NCI-H1092 treated with DMSO at 0.1 percent for 48 hours (cell line): ENCODE measurements around the gene STN1.
A peak's percentile ranks its signal among the peaks of the same experiment; 100 is the strongest.

Experiments
- DNase-seq: peaks from one replicate; lab custom pipeline; 2025; lab: John Stamatoyannopoulos, UW

The STN1 gene

DNA sequence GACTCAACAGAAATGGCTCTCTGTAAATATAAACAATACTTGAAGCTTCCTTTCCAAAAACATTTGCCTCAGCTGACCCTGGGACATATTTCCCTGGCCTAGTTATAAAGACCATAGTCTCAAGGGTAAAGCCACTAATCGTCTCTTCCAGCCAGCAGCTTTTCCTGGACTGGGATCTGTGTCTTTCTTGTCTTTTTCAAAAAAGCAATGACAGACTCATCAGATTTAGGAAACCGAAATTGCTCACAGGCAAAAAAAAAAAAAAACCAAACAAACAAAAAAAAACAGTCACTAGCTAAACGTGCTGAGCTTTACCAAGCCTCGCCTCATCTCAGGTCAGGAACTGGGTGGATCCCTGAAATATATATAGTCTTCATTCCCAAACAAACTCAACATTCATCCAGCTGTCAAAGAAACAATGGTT lies 23.5 kb downstream of the STN1 start:
- peak; percentile 20 for DNase-seq

DNA sequence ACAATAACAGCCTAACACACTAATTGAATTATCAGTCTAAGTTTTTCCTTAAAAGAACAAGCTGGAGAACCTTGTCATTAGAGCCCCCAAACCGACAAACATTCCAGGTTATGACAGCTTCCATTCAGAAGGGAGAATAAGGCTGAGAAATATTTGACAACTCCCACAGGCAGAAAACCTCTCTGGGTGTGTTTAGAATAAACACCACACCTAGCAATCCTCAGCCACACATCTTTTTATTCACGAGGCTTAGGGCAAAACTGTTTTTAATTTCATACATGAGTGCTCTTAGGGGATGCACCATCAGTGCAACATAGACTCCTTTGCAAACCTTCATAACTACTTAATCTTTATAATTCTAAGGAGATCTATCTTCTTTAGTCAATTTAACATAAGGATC lies 24.2 kb downstream of the STN1 start:
- DNase-seq = no peak

DNA sequence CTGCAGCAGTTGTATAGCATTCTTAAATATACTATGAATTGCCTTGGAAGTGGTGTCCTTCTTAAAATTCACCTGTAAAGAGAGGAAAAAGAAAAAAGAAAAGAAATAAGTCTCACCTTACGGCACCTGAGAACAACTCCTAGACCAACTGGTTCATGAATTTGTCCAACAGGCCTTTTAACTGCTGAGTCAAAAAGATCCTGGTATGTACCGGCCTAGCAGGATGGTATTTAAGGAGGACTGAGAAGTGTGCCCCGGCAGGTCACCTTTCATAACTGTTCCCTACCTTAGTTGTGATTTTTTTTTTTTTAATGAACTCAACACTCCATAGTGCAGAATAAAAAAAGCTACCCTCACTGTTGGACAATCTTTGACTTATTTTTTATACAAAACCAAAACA lies 25.8 kb downstream of the STN1 start:
- DNase-seq = no peak

GRCh38 chr10:103890688-103891087 lies 27.3 kb downstream of the STN1 start:
- no peak for DNase-seq

DNA sequence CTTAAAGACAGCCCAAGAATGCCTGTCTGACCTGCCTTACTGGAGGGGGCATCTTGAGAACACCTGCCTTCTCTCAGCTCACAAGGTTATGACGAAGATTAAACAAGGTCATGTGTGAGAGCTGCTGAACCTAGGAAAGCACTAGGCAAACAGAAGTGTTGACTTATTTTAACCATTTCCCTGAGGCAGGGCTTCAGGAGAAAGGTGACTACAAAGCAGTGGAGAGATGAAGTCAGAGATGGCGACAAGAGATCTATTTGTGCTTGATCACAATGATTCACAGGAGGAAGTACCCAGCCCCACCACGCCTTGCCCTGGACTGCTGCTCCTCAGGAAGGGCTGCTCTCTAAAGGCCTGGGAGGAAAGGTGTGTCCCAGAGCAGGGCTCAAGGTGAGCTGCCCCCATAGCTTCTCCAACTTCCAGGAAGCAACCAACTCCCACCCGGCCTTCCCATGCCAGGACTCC lies 27.8 kb downstream of the STN1 start:
- no peak for DNase-seq

DNA sequence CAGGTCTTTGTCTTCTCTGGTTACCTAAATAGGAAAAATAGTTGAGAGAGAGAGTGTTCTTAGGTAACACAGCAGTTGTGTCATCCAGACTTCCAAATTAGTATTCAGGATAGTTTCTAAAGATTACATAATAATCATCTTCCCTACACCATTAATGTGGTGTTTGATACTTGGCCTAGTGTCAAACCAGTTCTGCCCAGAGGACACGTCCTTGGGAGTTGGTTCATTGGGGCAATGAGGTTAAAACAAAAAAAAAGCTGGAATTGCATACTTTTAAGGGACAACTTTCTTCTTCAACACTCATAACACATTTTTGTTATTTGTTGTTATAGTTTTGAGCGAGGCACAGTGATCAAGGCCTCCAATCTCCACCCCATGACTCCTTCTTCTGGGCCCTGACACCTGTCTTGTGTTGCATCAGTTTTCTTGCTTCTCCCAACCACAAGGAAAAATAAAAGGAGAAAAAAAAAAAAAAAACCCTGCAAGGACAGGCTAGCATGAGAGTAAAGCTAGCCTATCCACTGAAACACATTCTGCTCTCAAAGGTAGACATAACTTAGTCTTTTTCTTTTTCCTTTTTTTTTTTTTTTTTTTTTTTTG lies 28.8 kb downstream of the STN1 start:
- no peak for DNase-seq

DNA sequence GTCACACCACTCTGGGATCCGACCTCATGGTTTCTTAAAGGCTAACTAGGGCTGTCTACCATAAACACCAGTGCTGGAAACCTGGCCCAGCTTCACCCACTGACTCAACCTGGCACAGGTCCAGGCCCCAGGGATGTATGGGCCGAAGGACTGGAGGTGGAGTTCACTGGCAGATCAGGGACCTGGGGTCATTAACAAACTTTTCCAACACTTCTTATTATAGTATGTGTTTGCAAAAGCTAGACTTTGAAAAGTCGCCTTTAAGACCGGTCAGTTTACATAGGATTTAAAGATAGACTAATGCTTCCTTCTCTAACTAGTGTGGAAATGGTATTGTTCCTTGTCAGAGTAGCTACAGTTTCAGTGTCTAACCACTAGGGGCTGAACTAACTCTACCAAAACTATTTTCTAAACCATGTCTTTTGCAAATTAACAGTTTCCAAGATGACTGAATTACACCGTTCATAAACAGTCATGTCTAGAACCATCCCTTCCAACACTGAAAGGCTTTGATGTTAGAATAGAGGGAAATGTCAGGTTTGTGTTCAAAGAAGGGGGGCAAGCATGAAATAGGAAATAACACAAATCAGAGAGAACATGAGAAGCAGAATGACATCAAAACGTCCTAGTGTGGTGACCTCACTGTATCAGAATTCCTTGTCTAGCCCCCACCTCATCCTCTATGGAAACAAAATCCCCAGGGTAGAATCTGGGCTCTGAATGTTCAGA lies 29.7 kb downstream of the STN1 start:
- peak; percentile 54 for DNase-seq

- DNase-seq = no peak
These were observed 32.4 kb downstream of the STN1 start for GRCh38 chr10:103885617-103886016.

DNA sequence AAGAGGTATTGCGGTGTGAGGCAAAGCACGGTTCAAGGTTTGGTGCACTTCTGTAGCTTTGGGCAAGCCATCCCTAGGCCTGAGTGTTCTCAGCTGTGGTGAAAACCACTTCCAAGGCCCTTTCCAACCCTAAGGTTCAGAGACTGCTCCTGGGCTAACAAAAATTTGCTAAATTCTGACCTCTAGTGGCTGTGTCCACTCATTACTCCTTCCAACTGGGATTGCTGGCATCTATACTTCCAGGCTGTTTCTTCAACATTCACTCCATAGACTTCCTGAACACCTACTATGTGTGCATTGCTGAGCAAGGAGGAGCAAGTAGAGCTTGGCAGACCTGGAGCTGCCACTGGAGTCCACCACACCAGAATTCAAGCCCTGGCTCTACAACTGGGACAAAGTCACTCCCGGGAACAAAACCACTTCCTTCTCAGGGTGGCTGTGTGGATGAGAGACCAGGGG lies 33.3 kb downstream of the STN1 start:
- DNase-seq = peak; percentile 37

- no peak for DNase-seq
These were observed 35.5 kb downstream of the STN1 start for GRCh38 chr10:103882285-103883007.

- DNase-seq = peak; percentile 70
These were observed 36.3 kb downstream of the STN1 start for GRCh38 chr10:103881416-103882284.

DNA sequence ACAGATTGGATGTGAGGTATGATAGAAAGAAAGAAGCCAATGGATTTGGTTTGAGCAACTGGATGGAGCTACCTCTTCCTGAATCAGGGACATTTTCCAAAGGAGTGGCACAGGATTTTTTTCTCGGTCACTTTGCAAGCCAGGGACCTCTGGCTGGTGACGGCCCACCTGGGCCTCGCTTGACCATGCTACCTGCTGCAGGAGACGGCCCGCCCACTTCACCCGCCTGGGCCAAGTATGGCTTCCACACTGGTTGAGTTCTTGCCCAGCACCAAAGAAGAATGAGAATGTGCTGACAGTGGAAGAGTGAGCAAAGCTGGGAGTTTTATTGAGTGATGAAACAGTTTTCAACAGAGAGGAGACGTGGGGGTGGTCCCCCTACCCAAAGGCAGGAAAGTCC lies 38.2 kb downstream of the STN1 start:
- DNase-seq = no peak

- no peak for DNase-seq
These were observed 38.6 kb downstream of the STN1 start for GRCh38 chr10:103879409-103879808.

- no peak for DNase-seq
These were observed 40.1 kb downstream of the STN1 start for GRCh38 chr10:103877861-103878260.

DNA sequence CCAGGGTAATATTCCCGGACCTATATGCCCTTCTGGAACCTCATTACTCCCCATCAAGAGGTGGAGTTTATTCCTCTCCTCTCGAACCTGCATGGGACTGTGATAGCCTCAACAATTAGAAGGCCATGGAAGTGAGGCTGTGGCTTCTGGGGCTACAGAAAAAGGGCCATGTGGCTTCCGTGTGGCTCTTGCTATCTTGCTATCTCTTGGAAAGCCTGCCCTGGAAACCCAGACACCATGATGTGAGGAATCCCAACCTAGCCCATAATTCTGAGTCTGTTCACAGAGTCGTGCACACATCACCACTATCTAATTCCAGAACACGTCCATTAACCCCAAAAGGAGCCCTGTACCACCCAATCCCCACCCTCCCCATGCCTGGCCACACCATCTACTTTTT lies 41.8 kb downstream of the STN1 start:
- DNase-seq = no peak

DNA sequence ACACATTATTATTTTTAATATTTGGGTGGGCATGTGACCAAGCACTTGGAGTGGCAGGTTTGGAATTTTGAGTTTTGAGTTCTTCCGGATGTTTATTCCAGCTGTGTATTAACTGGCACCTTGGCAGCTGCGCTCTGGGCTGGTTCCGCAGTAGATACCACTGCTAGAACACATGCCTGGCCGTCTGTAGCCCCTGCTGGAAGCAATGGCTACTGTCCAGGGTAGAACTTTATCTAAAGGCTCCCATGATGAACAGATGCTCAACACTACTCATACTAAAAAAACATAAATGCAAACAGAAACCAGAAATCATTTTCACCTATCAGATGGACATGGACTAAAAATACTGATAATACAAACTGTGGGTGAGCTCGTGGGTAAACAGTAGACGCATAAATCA lies 43.3 kb downstream of the STN1 start:
- DNase-seq = no peak

DNA sequence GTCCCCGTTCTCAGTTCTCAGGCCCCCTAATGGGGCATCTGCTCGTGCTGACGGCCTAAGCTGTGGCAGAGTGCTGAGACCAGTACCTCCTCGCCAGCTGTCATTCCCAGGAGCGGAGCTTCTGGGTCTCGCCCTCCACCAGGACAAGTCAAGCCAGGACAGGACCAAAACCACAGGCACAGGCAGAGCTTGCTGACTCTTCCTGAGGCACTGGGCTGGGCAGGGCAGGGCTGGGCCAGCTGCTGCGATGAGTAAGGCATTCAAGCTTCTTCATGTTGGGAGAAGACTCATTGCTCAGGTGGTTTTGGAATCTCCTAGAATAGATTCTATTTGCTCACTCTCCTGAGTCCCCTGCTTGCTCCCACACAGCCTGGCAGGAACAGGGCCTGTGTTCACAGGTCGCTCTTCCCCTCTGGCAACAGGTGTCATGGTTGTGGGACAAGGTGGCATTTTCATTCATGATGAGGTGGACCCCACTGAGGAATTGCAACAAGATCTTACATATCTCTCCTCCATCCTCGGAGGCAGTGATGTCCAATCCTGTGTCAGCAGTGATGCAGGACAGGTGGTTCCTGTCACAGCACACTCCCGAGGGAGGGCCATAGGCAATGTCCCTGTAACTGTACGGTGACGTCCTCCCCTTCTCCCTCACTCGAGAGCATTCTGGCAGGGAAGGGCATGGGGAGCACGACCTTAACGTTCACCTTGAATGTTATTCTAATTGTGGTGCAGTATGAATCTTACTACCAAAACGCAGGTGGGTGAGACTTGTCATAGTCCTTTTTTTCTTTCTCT lies 45.6 kb downstream of the STN1 start:
- DNase-seq = no peak

GRCh38 chr10:103871006-103871405 lies 47.0 kb downstream of the STN1 start:
- DNase-seq = no peak

DNA sequence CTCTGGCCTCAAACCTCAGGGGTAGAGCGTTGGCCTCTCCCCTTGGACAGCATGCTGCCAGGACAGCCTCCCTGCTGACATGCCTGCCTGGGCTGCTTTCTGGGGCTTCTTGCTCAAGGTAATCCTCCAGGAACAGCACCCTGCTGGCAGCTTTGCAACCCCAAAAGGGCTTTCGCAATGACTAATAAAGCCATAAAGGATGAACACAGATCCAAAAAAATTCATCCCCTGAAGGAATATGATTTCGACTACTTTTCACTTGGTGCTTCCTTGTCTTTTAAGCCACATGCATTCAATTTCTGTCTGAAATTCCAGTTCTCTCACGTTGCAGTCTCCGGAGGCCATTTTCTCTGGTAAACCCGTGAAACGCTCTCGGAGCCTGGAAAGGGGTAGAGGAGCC lies 47.5 kb downstream of the STN1 start:
- no peak for DNase-seq

GRCh38 chr10:103869336-103869735 lies 48.6 kb downstream of the STN1 start:
- DNase-seq = no peak

- no peak for DNase-seq
These were observed 49.8 kb downstream of the STN1 start for GRCh38 chr10:103868200-103868599.
